B cell (primary cell): ENCODE results near the gene ACAT1. TPM values are rescaled to one million over a fixed set of nuclear protein-coding genes. Genes with fewer than 3 reads are reported as not detected.
"Not testable (repeated sequence)": the region's sequence is repeated elsewhere in the genome, so short reads cannot be mapped to it uniquely, and the experiment has no call there.

Experiments used
- ATAC-seq: fragments of 200-7000 bp; cut with Tn5 transposase; one replicate; pipeline ENCODE4 v1.10.0; 2021; ENCODE audit warnings: low read depth, mild to moderate bottlenecking, moderate number of reproducible peaks, moderate library complexity
- CTCF ChIA-PET: fragments of 350-600 bp; sonication (Branson Sonifier 250); formaldehyde crosslinking; loops from one replicate; lab custom pipeline; 2021; ENCODE audit warnings: antibody characterized with exemption, inconsistent platforms; lab: Charles Lee
- POLR2A ChIA-PET: fragments of 350-600 bp; sonication (Branson Sonifier 250); formaldehyde crosslinking; loops from one replicate; lab custom pipeline; 2021; ENCODE audit warnings: antibody characterized with exemption; lab: Charles Lee
- DNase-seq: peaks from one replicate; pipeline ENCODE4 v3.0.0; 2013
- H2AFZ ChIP-seq: 2 replicates; pipeline ENCODE4 v1.6.1; 2012; ENCODE audit warnings: mild to moderate bottlenecking, low read depth, low read length; ENCODE audit not compliant: insufficient read depth, poor library complexity, severe bottlenecking
- H3K27ac ChIP-seq, 2 donors: 1 replicate in 1 of 2; 2 replicates in 1 of 2; pipeline ENCODE4 v1.5.1; 2012 to 2013; ENCODE audit warnings: low read length in 2 of 2, mild to moderate bottlenecking in 2 of 2, moderate library complexity in 1 of 2
- H3K27me3 ChIP-seq, 4 experiments: fragments of 200-600 bp in 1 of 4; sonication (generic) in 1 of 4; replicated peaks in 1 of 4; 1 replicate in 2 of 4; 2 replicates in 2 of 4; pipeline versions ENCODE4 v1.6.1 to v1.7.0; 2013 to 2016; ENCODE audit warnings: low read length in 3 of 4, mild to moderate bottlenecking in 2 of 4, mixed read lengths in 1 of 4, moderate library complexity in 1 of 4; ENCODE audit not compliant: insufficient read depth in 4 of 4, control insufficient read depth in 3 of 4; ENCODE audit errors: control extremely low read depth in 1 of 4
- H3K36me3 ChIP-seq, 2 experiments: replicated peaks in 1 of 2; 1 replicate in 1 of 2; 2 replicates in 1 of 2; pipeline versions ENCODE4 v1.6.1 to v1.7.1; 2013; ENCODE audit warnings: low read length in 1 of 2; ENCODE audit not compliant: insufficient read depth in 2 of 2, control insufficient read depth in 1 of 2; ENCODE audit errors: control extremely low read depth in 1 of 2, extremely low read depth in 1 of 2
- H3K4me1 ChIP-seq, 2 donors: fragments of 200-600 bp in 1 of 2; sonication (generic) in 1 of 2; 1 replicate in 1 of 2; 2 replicates in 1 of 2; pipeline versions ENCODE4 v1.5.1 to v1.6.1; 2013 to 2017; ENCODE audit warnings: low read length in 2 of 2; ENCODE audit not compliant: control insufficient read depth in 2 of 2, insufficient read depth in 2 of 2
- H3K4me2 ChIP-seq: replicated peaks from 2 replicates; pipeline ENCODE3; 2012; ENCODE audit warnings: mild to moderate bottlenecking, low read depth, low read length; ENCODE audit not compliant: poor library complexity, severe bottlenecking
- H3K4me3 ChIP-seq, 5 experiments: fragments of 200-600 bp in 1 of 5; sonication (generic) in 1 of 5; 1 replicate in 3 of 5; 2 replicates in 2 of 5; pipeline versions ENCODE4 v1.5.1 to v1.7.0; 2011 to 2016; ENCODE audit warnings: low read length in 4 of 5, mild to moderate bottlenecking in 4 of 5, low read depth in 2 of 5, control low read depth in 1 of 5, moderate library complexity in 1 of 5; ENCODE audit not compliant: insufficient read depth in 1 of 5; ENCODE audit errors: control extremely low read depth in 1 of 5, extremely low read depth in 1 of 5
- H3K79me2 ChIP-seq: fragments of 200-600 bp; sonication (generic); one replicate; pipeline ENCODE4 v1.6.0; 2016; ENCODE audit warnings: low read length; ENCODE audit not compliant: control insufficient read depth, insufficient read depth
- H3K9ac ChIP-seq: fragments of 200-600 bp; sonication (generic); 2 replicates; pipeline ENCODE4 v1.6.1; 2017; ENCODE audit warnings: mild to moderate bottlenecking, low read length, moderate library complexity
- H3K9me3 ChIP-seq, 3 donors: one replicate each; pipeline versions ENCODE4 v1.6.1 to v1.7.1; 2013; ENCODE audit warnings: low read length in 2 of 3; ENCODE audit not compliant: control insufficient read depth in 2 of 3, insufficient read depth in 1 of 3; ENCODE audit errors: control extremely low read depth in 1 of 3
- H4K20me1 ChIP-seq: 2 replicates; pipeline ENCODE4 v1.6.0; 2012; ENCODE audit warnings: mild to moderate bottlenecking, low read length; ENCODE audit not compliant: insufficient read depth, control insufficient read depth, poor library complexity, severe bottlenecking
- H3K27ac Mint-ChIP-seq: one replicate; pipeline ENCODE4 v1.8.0; 2021; ENCODE audit warnings: mixed read lengths
- H3K27me3 Mint-ChIP-seq: one replicate; pipeline ENCODE4 v1.8.0; 2021; ENCODE audit warnings: mixed read lengths
- H3K4me1 Mint-ChIP-seq: one replicate; pipeline ENCODE4 v1.8.0; 2021; ENCODE audit warnings: mixed read lengths
- H3K4me3 Mint-ChIP-seq: one replicate; pipeline ENCODE4 v1.8.0; 2021; ENCODE audit warnings: mixed read lengths
- H3K9me3 Mint-ChIP-seq: one replicate; pipeline ENCODE4 v1.8.0; 2022; ENCODE audit warnings: mixed read lengths; ENCODE audit not compliant: insufficient read depth
- CTCF ChIP-seq: fragments of 200-600 bp; IDR thresholded peaks from one replicate; pipeline ENCODE4 v1.8.0; 2022; ENCODE audit warnings: antibody characterized with exemption, mild to moderate bottlenecking
- EZH2 ChIP-seq: IDR thresholded peaks from 2 replicates; pipeline ENCODE4 v1.6.1; 2012; ENCODE audit warnings: borderline replicate concordance, low read depth, mild to moderate bottlenecking, moderate library complexity, low read length; ENCODE audit not compliant: insufficient read depth, poor library complexity, severe bottlenecking
- WGBS: methylation state at CpG from one replicate; pipeline ENCODE4 v1.1.5; 2013; ENCODE audit warnings: missing lambda C conversion rate; ENCODE audit not compliant: insufficient coverage; 5-methylcytosine and 5-hydroxymethylcytosine counted together
- intact Hi-C: fragments of 100-400 bp; cut with micrococcal nuclease; formaldehyde crosslinking; loops from one replicate; pipeline ENCODE4 v1.10.0; 2022
- polyA plus RNA-seq: library from polyadenylated mRNA; depleted of rRNA; stranded (reverse); fragments of >200 nt; gene quantifications from 2 replicates; pipeline ENCODE4 v1.2.3, GENCODE V29; 2012
- total RNA-seq, 2 donors: library from RNA; stranded (reverse); fragments of 120-200 nt in 1 of 2; gene quantifications; 1 replicate in 1 of 2; 2 replicates in 1 of 2; pipeline versions ENCODE4 v1.2.3 to v1.2.4, GENCODE V29; 2013 to 2022

ACAT1 gene
- total and polyA plus RNA-seq, 2 donors (not counting 1 experiment from before 2014, with no cell fraction given) = 7.5 to 32.9 TPM

DNA sequence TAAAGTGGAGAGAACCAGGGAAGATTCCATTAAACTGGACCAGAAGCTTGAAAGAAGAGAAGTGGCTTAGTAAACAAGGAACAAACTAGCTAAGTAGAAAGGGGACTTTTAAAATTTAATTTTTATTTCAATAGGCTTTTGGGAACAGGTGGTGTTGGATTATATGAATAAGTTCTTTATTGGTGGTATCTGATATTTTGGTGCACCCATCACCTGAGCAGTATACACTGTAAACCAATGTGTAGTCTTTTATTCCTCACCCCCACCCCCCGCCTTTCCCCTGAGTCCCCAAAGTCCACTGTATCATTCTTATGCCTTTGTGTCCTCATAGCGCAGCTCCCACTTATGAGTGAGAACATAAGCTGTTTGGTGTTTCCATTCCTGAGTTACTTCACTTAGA is 7.4 kb downstream of the ACAT1 start:
- 100% methylated on average over 1 of the region's 2 CpGs for WGBS
- Mint-ChIP-seq H3K4me1 (peaks cover 14% of the 10 kb centered on the region), H3K27me3 (no peaks in the 10 kb centered on the region), H3K9me3 (no peaks in the 10 kb centered on the region), H3K27ac (no peak overlapping the region), H3K4me3 (no peak overlapping the region)
- Histone ChIP-seq H3K4me3 (no peak overlapping the region), H2AFZ (no peak overlapping the region), H3K9me3 (no peaks in the 10 kb centered on the region), H4K20me1 (no peaks in the 10 kb centered on the region), H3K4me1 (peaks cover 5 to 7% of the 10 kb centered on the region in 2 donors), H3K27me3 (no peaks in the 10 kb centered on the region), H3K4me2 (no peak overlapping the region), H3K36me3 (peaks cover 0 to 7% of the 10 kb centered on the region in 2 experiments), H3K27ac (no peak overlapping the region), H3K9ac (no peak overlapping the region), H3K79me2 (peaks cover 25% of the 10 kb centered on the region)
- DNase-seq = no peak
- ChIA-PET CTCF (no interaction called here), POLR2A (no interaction called here)
- TF ChIP-seq EZH2 (no peak), CTCF (no peak)
- no peak for ATAC-seq
- intact Hi-C loops = loop anchor here (10.0 kb wide), 1 partner anchor 366 kb away; the partner anchor contains the start of gene POGLUT3

GRCh38 chr11:108131993-108132392 is 10.6 kb downstream of the ACAT1 start:
- peaks cover 4% of the 10 kb centered on the region for H3K79me2 ChIP-seq
- DNase-seq = no peak
- POLR2A ChIA-PET = interaction anchor here (0.7 kb wide), 1 partner anchor 10 kb away, joined by 6 read pairs; no protein-coding TSS in a partner anchor
- H3K9me3 Mint-ChIP-seq = no peaks in the 10 kb centered on the region
- H3K27ac ChIP-seq = no peak overlapping the region
- no peak overlapping the region for H3K4me2 ChIP-seq
- no peak for ATAC-seq
- TF ChIP-seq EZH2 (no peak), CTCF (no peak)
- H3K27me3 Mint-ChIP-seq = no peaks in the 10 kb centered on the region
- H3K9ac ChIP-seq = no peak overlapping the region
- no peaks in the 10 kb centered on the region for H3K9me3 ChIP-seq
- H4K20me1 ChIP-seq = no peaks in the 10 kb centered on the region
- H3K4me1 ChIP-seq = no peaks in the 10 kb centered on the region
- H3K27ac Mint-ChIP-seq = no peak overlapping the region
- no peak overlapping the region for H3K4me3 Mint-ChIP-seq
- intact Hi-C loops = no loop called here
- no peak overlapping the region for H2AFZ ChIP-seq
- peaks cover 2 to 7% of the 10 kb centered on the region in 2 experiments for H3K36me3 ChIP-seq
- no CpG with 5 or more reads among the region's 1 CpG for WGBS
- peaks cover 4% of the 10 kb centered on the region for H3K4me1 Mint-ChIP-seq
- H3K4me3 ChIP-seq = no peak overlapping the region
- CTCF ChIA-PET = no interaction called here
- no peaks in the 10 kb centered on the region for H3K27me3 ChIP-seq

DNA sequence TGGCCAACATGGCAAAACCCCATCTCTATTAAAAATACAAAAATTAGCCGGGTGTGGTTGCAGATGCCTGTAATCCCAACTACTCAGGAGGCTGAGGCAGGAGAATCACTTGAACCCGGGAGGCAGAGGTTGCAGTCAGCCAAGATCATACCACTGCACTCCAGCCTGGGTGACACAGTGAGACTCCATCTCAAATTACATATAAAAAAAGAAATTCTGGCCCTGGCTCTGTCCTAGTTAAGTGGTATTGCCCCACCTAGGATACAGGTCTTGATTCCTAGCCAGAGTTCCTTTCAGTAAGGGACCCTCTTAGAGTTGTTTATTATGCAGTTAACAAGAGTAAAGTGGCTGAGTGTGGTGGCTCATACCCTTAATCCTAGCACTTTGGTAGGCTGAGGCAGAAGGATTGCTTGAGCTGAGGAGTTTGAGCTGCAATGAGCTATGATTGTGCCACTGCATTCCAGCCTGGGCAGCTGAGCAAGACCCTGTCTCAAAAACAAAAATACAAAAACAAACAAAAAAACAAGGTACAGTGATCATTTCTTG is 11.7 kb downstream of the ACAT1 start:
- H2AFZ ChIP-seq, intact Hi-C loops, H3K27ac ChIP-seq, H3K27me3 Mint-ChIP-seq, H3K4me2 ChIP-seq, DNase-seq, H3K9me3 Mint-ChIP-seq, H3K36me3 ChIP-seq, H3K79me2 ChIP-seq, CTCF ChIA-PET, H3K27ac Mint-ChIP-seq, H3K4me3 Mint-ChIP-seq, ATAC-seq, H3K9me3 ChIP-seq, H3K4me1 ChIP-seq, H3K4me1 Mint-ChIP-seq, H3K4me3 ChIP-seq, H3K27me3 ChIP-seq, H4K20me1 ChIP-seq, H3K9ac ChIP-seq: not testable (repeated sequence)
- 100% methylated on average over 1 of the region's 2 CpGs for WGBS
- POLR2A ChIA-PET = interaction anchor here (0.7 kb wide), 1 partner anchor 11 kb away, joined by 6 read pairs; no protein-coding TSS in a partner anchor
